Fibroblast of the aortic adventitia (primary cell): ENCODE measurements around the gene PARD3B. TPM values are rescaled to one million over a fixed set of nuclear protein-coding genes. Genes with fewer than 3 reads are reported as not detected.

Experiments used
- DNase-seq: peaks from one replicate; pipeline ENCODE4 v3.0.0-alpha.2; 2010; ENCODE audit warnings: low read depth
- H3K4me3 ChIP-seq: 2 replicates; pipeline ENCODE4 v1.5.1; 2011; ENCODE audit warnings: low read depth, mild to moderate bottlenecking, control low read depth, low read length, moderate library complexity
- total RNA-seq: library from RNA; depleted of rRNA; stranded (reverse); fragments of >200 nt; gene quantifications from 2 replicates; pipeline ENCODE4 v1.2.3, GENCODE V29; 2012; ENCODE audit warnings: low replicate concordance
- TF ChIP-seq, protein P1 (sequence below): IDR thresholded peaks from 2 replicates; pipeline ENCODE4 v1.5.1; 2011; ENCODE audit warnings: mild to moderate bottlenecking, low read length, control low read depth, inconsistent platforms; ENCODE audit not compliant: insufficient read depth

PARD3B gene
- total RNA-seq, 1 donor: 15.9 TPM

DNA sequence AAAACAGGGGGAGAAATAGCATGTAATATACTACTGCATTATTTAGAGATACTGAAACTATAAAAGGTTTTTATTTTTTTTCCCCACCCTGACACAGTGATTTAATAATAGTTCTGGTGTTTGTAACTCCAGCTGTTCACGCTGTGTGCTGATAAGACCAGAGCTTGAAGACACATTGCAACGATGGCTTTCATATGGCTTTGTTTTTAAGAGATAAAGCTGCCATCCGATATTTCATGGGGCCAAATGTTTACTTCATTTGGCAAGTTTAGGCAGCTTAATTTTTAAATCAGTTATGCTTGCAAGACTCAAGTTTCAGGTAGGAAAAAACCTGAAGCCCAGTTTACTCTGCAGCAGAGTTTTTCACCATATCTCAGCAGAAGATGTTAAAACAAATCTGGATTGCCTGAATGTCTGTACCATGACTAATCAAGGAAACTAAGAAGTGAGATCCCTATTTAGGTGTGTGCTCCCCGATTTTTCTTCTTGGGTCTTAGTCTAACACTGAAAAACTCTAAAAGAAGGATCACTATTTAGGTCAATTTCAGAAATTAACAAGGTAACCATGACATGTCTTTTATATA is 508.6 kb downstream of the PARD3B start:
- DNase-seq: peak; percentile 62
- TF ChIP-seq, protein P1, sequence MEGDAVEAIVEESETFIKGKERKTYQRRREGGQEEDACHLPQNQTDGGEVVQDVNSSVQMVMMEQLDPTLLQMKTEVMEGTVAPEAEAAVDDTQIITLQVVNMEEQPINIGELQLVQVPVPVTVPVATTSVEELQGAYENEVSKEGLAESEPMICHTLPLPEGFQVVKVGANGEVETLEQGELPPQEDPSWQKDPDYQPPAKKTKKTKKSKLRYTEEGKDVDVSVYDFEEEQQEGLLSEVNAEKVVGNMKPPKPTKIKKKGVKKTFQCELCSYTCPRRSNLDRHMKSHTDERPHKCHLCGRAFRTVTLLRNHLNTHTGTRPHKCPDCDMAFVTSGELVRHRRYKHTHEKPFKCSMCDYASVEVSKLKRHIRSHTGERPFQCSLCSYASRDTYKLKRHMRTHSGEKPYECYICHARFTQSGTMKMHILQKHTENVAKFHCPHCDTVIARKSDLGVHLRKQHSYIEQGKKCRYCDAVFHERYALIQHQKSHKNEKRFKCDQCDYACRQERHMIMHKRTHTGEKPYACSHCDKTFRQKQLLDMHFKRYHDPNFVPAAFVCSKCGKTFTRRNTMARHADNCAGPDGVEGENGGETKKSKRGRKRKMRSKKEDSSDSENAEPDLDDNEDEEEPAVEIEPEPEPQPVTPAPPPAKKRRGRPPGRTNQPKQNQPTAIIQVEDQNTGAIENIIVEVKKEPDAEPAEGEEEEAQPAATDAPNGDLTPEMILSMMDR: no peak
- H3K4me3 ChIP-seq: no peak overlapping the region

- TF ChIP-seq, protein P1: no peak
- H3K4me3 ChIP-seq: no peak overlapping the region
- DNase-seq: no peak
Measured at GRCh38 chr2:205054789-205055188, 509.5 kb downstream of the PARD3B start.

- TF ChIP-seq, protein P1: no peak
- no peak for DNase-seq
- no peak overlapping the region for H3K4me3 ChIP-seq
Measured at GRCh38 chr2:205055251-205055650, 510.0 kb downstream of the PARD3B start.

GRCh38 chr2:205056151-205056561 is 510.9 kb downstream of the PARD3B start:
- peak overlapping the region; percentile 34 for H3K4me3 ChIP-seq
- DNase-seq: peak; percentile 20
- TF ChIP-seq, protein P1: no peak

DNA sequence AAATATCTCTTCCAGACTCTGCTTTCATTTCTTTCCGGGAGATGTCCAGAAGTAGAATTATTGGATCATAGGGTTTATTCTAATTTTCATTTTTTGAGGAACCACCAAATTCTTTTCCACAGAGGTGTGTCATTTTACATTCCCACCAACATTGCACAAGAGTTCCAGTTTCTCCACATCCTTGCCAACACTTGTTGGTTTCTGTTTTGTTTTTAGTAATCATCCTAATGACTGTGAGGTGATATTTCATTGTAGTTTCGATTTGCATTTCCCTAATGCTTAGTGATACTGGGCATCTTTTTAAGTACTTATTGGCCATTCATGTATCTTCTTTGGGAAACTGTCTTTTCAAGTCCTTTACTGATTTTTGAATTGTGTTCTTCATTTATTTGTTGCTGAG is 513.1 kb downstream of the PARD3B start:
- peak; percentile 11 for DNase-seq
- TF ChIP-seq, protein P1: no peak
- no peak overlapping the region for H3K4me3 ChIP-seq

DNA sequence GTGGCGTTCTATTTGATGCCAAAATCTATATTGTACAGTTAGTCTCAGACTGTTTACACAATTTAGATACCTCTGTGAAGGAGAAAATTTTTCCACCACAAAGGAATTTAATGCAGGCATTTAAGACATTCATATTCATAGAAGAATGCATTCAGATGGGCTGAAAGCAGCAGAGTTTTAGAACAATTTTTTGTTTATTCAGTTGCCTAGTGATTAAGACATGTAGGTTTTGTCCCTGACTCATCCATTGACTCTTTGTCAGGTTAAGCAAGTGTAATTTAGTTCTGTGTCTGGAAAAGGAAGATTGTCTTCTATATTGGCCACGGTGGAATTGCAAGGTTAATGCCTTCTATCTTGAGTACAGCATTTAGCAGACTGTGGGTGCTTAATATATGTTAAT is 515.0 kb downstream of the PARD3B start:
- peak; percentile 31 for DNase-seq
- TF ChIP-seq, protein P1: no peak
- H3K4me3 ChIP-seq: no peak overlapping the region

DNA sequence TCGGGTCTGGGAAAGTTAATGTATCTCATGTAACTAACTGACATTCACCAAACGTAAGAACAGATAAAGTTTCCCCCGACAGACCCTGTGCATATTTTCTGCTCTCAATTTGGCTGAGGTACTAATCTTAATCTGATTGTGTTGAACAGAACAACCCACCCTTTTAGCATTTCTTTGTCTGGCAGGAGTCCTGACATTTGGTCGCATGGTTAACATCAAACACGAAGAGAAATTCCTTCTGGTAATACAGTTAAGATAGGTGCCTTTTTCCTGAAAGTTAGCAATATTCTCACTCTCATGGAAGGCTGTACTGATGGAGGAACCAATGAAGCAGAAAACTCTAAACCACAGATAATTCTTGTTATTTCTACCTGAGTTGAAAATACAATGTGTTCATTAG is 520.8 kb downstream of the PARD3B start:
- H3K4me3 ChIP-seq: no peak overlapping the region
- DNase-seq: no peak
- TF ChIP-seq, protein P1: no peak
